ENCODE data around the gene WDR43. TPM values are rescaled to one million over a fixed set of nuclear protein-coding genes. Genes with fewer than 3 reads are reported as not detected.

Gene WDR43
- total and polyA plus RNA-seq, 9 of the 15 experiments (the other 6 are each of a cell fraction or from before 2014, with no cell fraction given), result 34.6 to 197 (median 105) TPM

DNA sequence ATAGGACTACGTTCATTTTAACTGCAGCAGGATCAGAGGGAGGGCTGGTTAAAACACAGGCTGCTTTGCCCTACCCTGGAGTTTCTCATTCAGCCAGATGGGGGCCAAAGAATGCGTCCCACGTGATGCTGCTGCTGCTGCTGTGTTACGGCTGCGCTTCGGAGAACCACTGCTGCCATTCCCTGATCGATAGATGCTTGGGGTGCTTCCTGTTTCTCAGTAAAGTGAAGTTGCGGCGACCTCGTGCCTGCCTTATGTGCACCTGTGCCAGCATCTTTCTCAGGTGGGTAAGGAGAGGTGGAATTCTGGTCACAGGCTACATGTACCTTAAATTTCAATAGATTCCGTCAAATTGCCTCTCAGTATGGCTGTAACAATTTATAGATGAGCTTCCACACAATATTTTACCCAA lies 62.0 kb downstream of the WDR43 start (continued):
- no peak for TF ChIP-seq L3MBTL2 (IDR thresholded peaks at IDR 0.05)
- no peak for TF ChIP-seq ZNF408 (CRISPR knock-in tag; IDR thresholded peaks at IDR 0.05; ENCODE audit: low read depth)
- no peak for TF ChIP-seq KLF16 (IDR thresholded peaks at IDR 0.05)
- TF ChIP-seq ZNF133 (CRISPR knock-in tag; IDR thresholded peaks at IDR 0.05), result no peak
- no peak for TF ChIP-seq ZNF146 (CRISPR knock-in tag; IDR thresholded peaks at IDR 0.05; ENCODE audit: unreplicated experiment)
- TF ChIP-seq SIN3A (IDR thresholded peaks at IDR 0.05; ENCODE audit: borderline replicate concordance in 2 of 2, control insufficient read depth in 1 of 2, low read depth in 2 of 2, low read length in 2 of 2), result no peak
- TF ChIP-seq, protein P1, sequence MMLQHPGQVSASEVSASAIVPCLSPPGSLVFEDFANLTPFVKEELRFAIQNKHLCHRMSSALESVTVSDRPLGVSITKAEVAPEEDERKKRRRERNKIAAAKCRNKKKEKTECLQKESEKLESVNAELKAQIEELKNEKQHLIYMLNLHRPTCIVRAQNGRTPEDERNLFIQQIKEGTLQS (IDR thresholded peaks at IDR 0.05), result no peak
- TF ChIP-seq, protein P1 (CRISPR knock-in tag; conservative IDR thresholded peaks at IDR 0.05), result no peak
- TF ChIP-seq ZFX (CRISPR knock-in tag; IDR thresholded peaks at IDR 0.05), result no peak
- no peak for TF ChIP-seq SMARCE1 (IDR thresholded peaks at IDR 0.05)
- TF ChIP-seq MYC (IDR thresholded peaks at IDR 0.05; ENCODE audit: low read depth, low read length), result no peak
- TF ChIP-seq MYC (CRISPR knock-in tag; IDR thresholded peaks at IDR 0.05; ENCODE audit: borderline replicate concordance, low read depth), result no peak
- 0 out of 2 replicates have a peak, but pooled peaks have one; percentile 19 for TF ChIP-seq GABPB1 (CRISPR knock-in tag; IDR thresholded peaks at IDR 0.05)
- TF ChIP-seq TEAD1 (CRISPR knock-in tag; IDR thresholded peaks at IDR 0.05), result peak in 1 of 2 experiments; percentile 90; a peak in 3 of 4 replicates
- no peak for TF ChIP-seq ZNF512 (tag; IDR thresholded peaks at IDR 0.05)
- TF ChIP-seq ZNF584 (CRISPR knock-in tag; IDR thresholded peaks at IDR 0.05; ENCODE audit: low read depth), result no peak
- no peak for TF ChIP-seq DDX20 (tag; IDR thresholded peaks at IDR 0.05; ENCODE audit: low read depth)
- no peak for TF ChIP-seq STAT6 (CRISPR knock-in tag; IDR thresholded peaks at IDR 0.05)
- no peak for TF ChIP-seq ZNF324 (CRISPR knock-in tag; IDR thresholded peaks at IDR 0.05)
- TF ChIP-seq, protein P2, sequence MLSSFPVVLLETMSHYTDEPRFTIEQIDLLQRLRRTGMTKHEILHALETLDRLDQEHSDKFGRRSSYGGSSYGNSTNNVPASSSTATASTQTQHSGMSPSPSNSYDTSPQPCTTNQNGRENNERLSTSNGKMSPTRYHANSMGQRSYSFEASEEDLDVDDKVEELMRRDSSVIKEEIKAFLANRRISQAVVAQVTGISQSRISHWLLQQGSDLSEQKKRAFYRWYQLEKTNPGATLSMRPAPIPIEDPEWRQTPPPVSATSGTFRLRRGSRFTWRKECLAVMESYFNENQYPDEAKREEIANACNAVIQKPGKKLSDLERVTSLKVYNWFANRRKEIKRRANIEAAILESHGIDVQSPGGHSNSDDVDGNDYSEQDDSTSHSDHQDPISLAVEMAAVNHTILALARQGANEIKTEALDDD (IDR thresholded peaks at IDR 0.05), result no peak
- no peak for TF ChIP-seq TAL1 (IDR thresholded peaks at IDR 0.05)
- TF ChIP-seq RAD51 (IDR thresholded peaks at IDR 0.05; ENCODE audit: borderline replicate concordance, low read depth), result peak; percentile 76; the same call in 1 of the 2 replicates
- no peak for TF ChIP-seq ZNF740 (CRISPR knock-in tag; IDR thresholded peaks at IDR 0.05)
- no peak for TF ChIP-seq ZNF740 (tag; IDR thresholded peaks at IDR 0.05)
